ENCODE measurements around the gene GALNS. TPM values are rescaled to one million over a fixed set of nuclear protein-coding genes. Genes with fewer than 3 reads are reported as not detected.

The GALNS gene
- total and polyA plus RNA-seq, 2 of the 4 experiments (the other 2 are of a cell fraction) = 7.2 to 32.5 TPM

GRCh38 chr16:88881675-88882357 lies 25.1 kb upstream of the GALNS start:
- H4K8ac ChIP-seq (ENCODE audit: low read depth in 2 of 2, low read length in 2 of 2) = no peak overlapping the region
- no peak for DNase-seq

More at GRCh38 chr16:88881675-88882357, 25.1 kb upstream of the GALNS start:
- CTCF ChIA-PET = no interaction called here
- Histone ChIP-seq H2BK120ac (ENCODE audit: low read depth, low read length) (no peak overlapping the region), H3K36me3 (ENCODE audit: control insufficient read depth, insufficient read depth, low read length) (no peaks in the 10 kb centered on the region), H2AK9ac (replicated peaks; ENCODE audit: low read depth, low read length, poor library complexity) (no peak overlapping the region), H2AFZ (replicated peaks; ENCODE audit: low read length, poor library complexity) (no peak overlapping the region), H3K79me1 (ENCODE audit: low read depth in 1 of 2, low read length in 2 of 2) (no peaks in the 10 kb centered on the region), H3K9me3 (ENCODE audit: control insufficient read depth, insufficient read depth, low read length) (no peaks in the 10 kb centered on the region), H3K4ac (ENCODE audit: low read depth, low read length) (no peak overlapping the region), H2BK5ac (ENCODE audit: low read depth, low read length, poor library complexity, severe bottlenecking) (no peak overlapping the region), H3K4me1 (ENCODE audit: control insufficient read depth, insufficient read depth, low read length) (peaks cover 3% of the 10 kb centered on the region; the same call in 1 of the 2 replicates), H4K91ac (ENCODE audit: insufficient read depth, low read depth, low read length) (no peak overlapping the region), H3K23ac (ENCODE audit: low read depth, low read length) (no peak overlapping the region), H2AK5ac (ENCODE audit: low read depth, low read length) (no peak overlapping the region), H3K18ac (ENCODE audit: low read depth, low read length) (no peak overlapping the region), H3K14ac (replicated peaks; ENCODE audit: low read depth, low read length) (no peak overlapping the region), H2BK15ac (ENCODE audit: low read depth, low read length) (no peak overlapping the region), H3K4me2 (ENCODE audit: low read depth, low read length) (no peak overlapping the region), H3K9ac (ENCODE audit: low read depth, low read length) (no peak overlapping the region), H2BK20ac (ENCODE audit: low read depth, low read length) (no peak overlapping the region), H3K27ac (ENCODE audit: insufficient read depth, low read length) (no peak overlapping the region), H3K27me3 (ENCODE audit: control insufficient read depth, insufficient read depth, low read length) (peaks cover 30% of the 10 kb centered on the region), H3K9me1 (ENCODE audit: insufficient read depth, low read length) (no peaks in the 10 kb centered on the region), H3K56ac (ENCODE audit: extremely low read depth, insufficient read depth, low read length) (no peak overlapping the region), H4K20me1 (ENCODE audit: insufficient read depth, low read length) (no peaks in the 10 kb centered on the region), H3K4me3 (ENCODE audit: insufficient read depth, low read depth, low read length) (no peak overlapping the region), H4K5ac (ENCODE audit: low read depth, low read length) (no peak overlapping the region)
- WGBS, 2 experiments (ENCODE audit: extremely low coverage in 2 of 2, insufficient read length in 1 of 2) = 66% methylated on average over 12 of the region's 27 CpGs; no CpG with 5 or more reads in 1 of the 2 experiments
- TF ChIP-seq ELK1 (IDR thresholded peaks at IDR 0.05; ENCODE audit: borderline replicate concordance, low read depth, low read length) = no peak
- no peak for TF ChIP-seq SMC3 (IDR thresholded peaks at IDR 0.05; ENCODE audit: low read depth, low read length)
- TF ChIP-seq USF2 (IDR thresholded peaks at IDR 0.05; ENCODE audit: low read depth, low read length) = no peak
- no peak for TF ChIP-seq MXI1 (IDR thresholded peaks at IDR 0.05; ENCODE audit: borderline replicate concordance, low read depth, low read length)
- TF ChIP-seq FOS (IDR thresholded peaks at IDR 0.05; ENCODE audit: low read depth, low read length) = no peak
- TF ChIP-seq POLR2A (IDR thresholded peaks at IDR 0.05; ENCODE audit: low read depth, low read length) = no peak
- no peak for TF ChIP-seq CHD1 (IDR thresholded peaks at IDR 0.05; ENCODE audit: low read depth, low read length)
- no peak for TF ChIP-seq RFX5 (IDR thresholded peaks at IDR 0.05; ENCODE audit: low read depth, low read length)
- no peak for TF ChIP-seq CTCF (conservative IDR thresholded peaks at IDR 0.05; ENCODE audit: low read depth, low read length)
- TF ChIP-seq MAFK (IDR thresholded peaks at IDR 0.05; ENCODE audit: low read depth, low read length) = no peak
- TF ChIP-seq NFE2L2 (IDR thresholded peaks at IDR 0.05; ENCODE audit: low read depth, low read length) = no peak
- no peak for TF ChIP-seq RCOR1 (IDR thresholded peaks at IDR 0.05; ENCODE audit: insufficient replicate concordance, low read length)
- no peak for TF ChIP-seq CEBPB (IDR thresholded peaks at IDR 0.05; ENCODE audit: low read depth, low read length)
- no peak for TF ChIP-seq RAD21 (IDR thresholded peaks at IDR 0.05; ENCODE audit: low read length)
- dilution Hi-C loops (cut with HindIII; ENCODE audit: low sequenced_read_pairs, unreplicated experiment) (no loop called here), in situ Hi-C loops (cut with MboI; ENCODE audit: low sequenced_read_pairs) (no loop called here), intact Hi-C loops (cut with micrococcal nuclease) (no loop called here)
- ATAC-seq (ENCODE audit: low read depth) = no peak
- no TSS peak for BruUV-seq (replicated peaks)
- POLR2A ChIA-PET (ENCODE audit: unreplicated experiment) = no interaction called here

Measured in IMR-90 (cell line).